Measurements from ENCODE around the gene SARM1. TPM values are rescaled to one million over a fixed set of nuclear protein-coding genes. Genes with fewer than 3 reads are reported as not detected.

Gene SARM1
- total and polyA plus RNA-seq, 9 of the 15 experiments (the other 6 are each of a cell fraction or from before 2014, with no cell fraction given) = 0.04 to 0.55 (median 0.11) TPM; not detected in 2

GRCh38 chr17:28357061-28357900, 14.2 kb upstream of the SARM1 start, which contains the start of gene POLDIP2 (continued):
- TF ChIP-seq HDAC3 (IDR thresholded peaks at IDR 0.05; ENCODE audit: borderline replicate concordance, partially characterized antibody) (no peak), U2AF1 (optimal IDR thresholded peaks at IDR 0.05; ENCODE audit: low read depth, low read length) (peak; percentile 77), HINFP (tag; conservative IDR thresholded peaks at IDR 0.05; ENCODE audit: low read depth) (no peak), BDP1 (IDR thresholded peaks at IDR 0.05; ENCODE audit: insufficient read depth, insufficient read length) (no peak), ZNF277 (CRISPR knock-in tag; IDR thresholded peaks at IDR 0.05; ENCODE audit: borderline replicate concordance) (no peak), THRAP3 (IDR thresholded peaks at IDR 0.05; ENCODE audit: borderline replicate concordance) (no peak), KAT8 (IDR thresholded peaks at IDR 0.05; ENCODE audit: low read depth) (no peak), PURB (CRISPR knock-in tag; IDR thresholded peaks at IDR 0.05; ENCODE audit: low read depth) (no peak), RBBP5 (IDR thresholded peaks at IDR 0.05; ENCODE audit: borderline replicate concordance, insufficient read depth, low read length, poor library complexity, severe bottlenecking) (peak; percentile 91), MCM7 (IDR thresholded peaks at IDR 0.05) (no peak), ZNF316 (IDR thresholded peaks at IDR 0.05) (no peak), ZNF785 (CRISPR knock-in tag; IDR thresholded peaks at IDR 0.05) (no peak), MTA2 (IDR thresholded peaks at IDR 0.05; ENCODE audit: low read depth) (no peak), TAL1 (IDR thresholded peaks at IDR 0.05) (no peak), ETV5 (CRISPR knock-in tag; IDR thresholded peaks at IDR 0.05; ENCODE audit: low read depth) (peak; percentile 74), PHTF2 (CRISPR knock-in tag; IDR thresholded peaks at IDR 0.05) (no peak), RBM15 (IDR thresholded peaks at IDR 0.05; ENCODE audit: insufficient read depth, low read length) (no peak), ELF1 (tag; IDR thresholded peaks at IDR 0.05) (peak; percentile 98), KLF1 (tag; IDR thresholded peaks at IDR 0.05) (peak; percentile 55; the same call in 1 of the 2 replicates)

Data from K562 (cell line).